NT2/D1 (cell line): Measurements from ENCODE around the gene RIPK4.
"Not testable (repeated sequence)": the region's sequence is repeated elsewhere in the genome, so short reads cannot be mapped to it uniquely, and the experiment has no call there.

ENCODE experiments used
- DNase-seq: peaks from one replicate; pipeline ENCODE4 v3.0.0-alpha.2; 2011; ENCODE audit warnings: low read depth, low spot score
- H3K27me3 ChIP-seq: 2 replicates; pipeline ENCODE4 v1.6.0; 2011; ENCODE audit warnings: mild to moderate bottlenecking; ENCODE audit not compliant: insufficient read length, insufficient read depth
- H3K36me3 ChIP-seq: 2 replicates; pipeline ENCODE4 v1.6.1; 2011; ENCODE audit warnings: mild to moderate bottlenecking, low read length, mixed read lengths; ENCODE audit not compliant: insufficient read depth, insufficient read length
- H3K4me1 ChIP-seq: 2 replicates; pipeline ENCODE4 v1.5.1; 2011; ENCODE audit not compliant: insufficient read depth, insufficient read length
- H3K4me3 ChIP-seq: 2 replicates; pipeline ENCODE4 v1.5.1; 2011; ENCODE audit warnings: low read depth; ENCODE audit not compliant: insufficient read length
- H3K9ac ChIP-seq: 2 replicates; pipeline ENCODE4 v1.6.0; 2011; ENCODE audit warnings: low read depth; ENCODE audit not compliant: insufficient read length
- H3K9me3 ChIP-seq: 2 replicates; pipeline ENCODE4 v1.5.1; 2011; ENCODE audit warnings: mild to moderate bottlenecking, low read length; ENCODE audit not compliant: insufficient read depth
- SUZ12 ChIP-seq: IDR thresholded peaks from 2 replicates; pipeline ENCODE4 v1.6.1; 2011; ENCODE audit not compliant: insufficient read length, insufficient read depth; ENCODE audit errors: extremely low read depth
- YY1 ChIP-seq: IDR thresholded peaks from 2 replicates; pipeline ENCODE4 v1.6.1; 2011; ENCODE audit not compliant: insufficient read length, insufficient read depth
- ZNF274 ChIP-seq: IDR thresholded peaks from 2 replicates; pipeline ENCODE4 v1.6.1; 2011; ENCODE audit warnings: mild to moderate bottlenecking, low read depth, low read length

The RIPK4 gene

GRCh38 chr21:41722052-41723018 lies 44.5 kb downstream of the RIPK4 start:
- H3K36me3 ChIP-seq = no peaks in the 10 kb centered on the region
- H3K4me1 ChIP-seq = peaks cover 25% of the 10 kb centered on the region
- TF ChIP-seq SUZ12 (no peak), YY1 (no peak), ZNF274 (no peak)
- no peaks in the 10 kb centered on the region for H3K27me3 ChIP-seq
- H3K4me3 ChIP-seq = no peak overlapping the region
- H3K9me3 ChIP-seq = no peaks in the 10 kb centered on the region
- no peak for DNase-seq
- no peak overlapping the region for H3K9ac ChIP-seq

- no peak overlapping the region for H3K4me3 ChIP-seq
- H3K9me3 ChIP-seq = no peaks in the 10 kb centered on the region
- H3K27me3 ChIP-seq = no peaks in the 10 kb centered on the region
- no peak for DNase-seq
- H3K4me1 ChIP-seq = peaks cover 27% of the 10 kb centered on the region
- no peak overlapping the region for H3K9ac ChIP-seq
- H3K36me3 ChIP-seq = no peaks in the 10 kb centered on the region
- TF ChIP-seq YY1 (no peak), ZNF274 (no peak), SUZ12 (no peak)
Measured at GRCh38 chr21:41720250-41720649, 46.6 kb downstream of the RIPK4 start.

GRCh38 chr21:41719691-41720090 lies 47.2 kb downstream of the RIPK4 start:
- no peak overlapping the region for H3K4me3 ChIP-seq
- H3K9me3 ChIP-seq = no peaks in the 10 kb centered on the region
- no peaks in the 10 kb centered on the region for H3K27me3 ChIP-seq
- no peaks in the 10 kb centered on the region for H3K36me3 ChIP-seq
- H3K4me1 ChIP-seq = peaks cover 30% of the 10 kb centered on the region
- TF ChIP-seq SUZ12 (no peak), YY1 (no peak), ZNF274 (no peak)
- H3K9ac ChIP-seq = no peak overlapping the region
- no peak for DNase-seq

- TF ChIP-seq YY1 = no peak
- no peak for TF ChIP-seq SUZ12
- no peak for TF ChIP-seq ZNF274
- Histone ChIP-seq H3K36me3 (no peaks in the 10 kb centered on the region), H3K9me3 (no peaks in the 10 kb centered on the region), H3K4me1 (peaks cover 32% of the 10 kb centered on the region), H3K27me3 (peaks cover 3% of the 10 kb centered on the region), H3K9ac (no peak overlapping the region), H3K4me3 (no peak overlapping the region)
- DNase-seq = no peak
Measured at GRCh38 chr21:41717573-41718330, 49.1 kb downstream of the RIPK4 start.

GRCh38 chr21:41716751-41717150 lies 50.1 kb downstream of the RIPK4 start:
- no peak overlapping the region for H3K4me3 ChIP-seq
- TF ChIP-seq ZNF274 = no peak
- TF ChIP-seq SUZ12 = no peak
- TF ChIP-seq YY1 = no peak
- peaks cover 3% of the 10 kb centered on the region for H3K27me3 ChIP-seq
- H3K36me3 ChIP-seq = no peaks in the 10 kb centered on the region
- H3K4me1 ChIP-seq = peaks cover 30% of the 10 kb centered on the region
- no peaks in the 10 kb centered on the region for H3K9me3 ChIP-seq
- H3K9ac ChIP-seq = no peak overlapping the region
- DNase-seq = no peak

- Histone ChIP-seq H3K9me3 (no peaks in the 10 kb centered on the region), H3K36me3 (no peaks in the 10 kb centered on the region), H3K4me3 (no peak overlapping the region), H3K9ac (no peak overlapping the region), H3K4me1 (peaks cover 36% of the 10 kb centered on the region), H3K27me3 (peaks cover 3% of the 10 kb centered on the region)
- TF ChIP-seq YY1 (no peak), ZNF274 (no peak), SUZ12 (no peak)
- DNase-seq = peak; percentile 28
Measured at GRCh38 chr21:41715649-41716281, 51.1 kb downstream of the RIPK4 start.

- H3K36me3 ChIP-seq, H3K9ac ChIP-seq, DNase-seq, H3K27me3 ChIP-seq, H3K9me3 ChIP-seq, H3K4me3 ChIP-seq: not testable (repeated sequence)
- H3K4me1 ChIP-seq = peaks cover 38% of the 10 kb centered on the region
Measured at GRCh38 chr21:41714299-41714865, 52.5 kb downstream of the RIPK4 start.
